Measurements from ENCODE around the gene ACSL5.

DNA sequence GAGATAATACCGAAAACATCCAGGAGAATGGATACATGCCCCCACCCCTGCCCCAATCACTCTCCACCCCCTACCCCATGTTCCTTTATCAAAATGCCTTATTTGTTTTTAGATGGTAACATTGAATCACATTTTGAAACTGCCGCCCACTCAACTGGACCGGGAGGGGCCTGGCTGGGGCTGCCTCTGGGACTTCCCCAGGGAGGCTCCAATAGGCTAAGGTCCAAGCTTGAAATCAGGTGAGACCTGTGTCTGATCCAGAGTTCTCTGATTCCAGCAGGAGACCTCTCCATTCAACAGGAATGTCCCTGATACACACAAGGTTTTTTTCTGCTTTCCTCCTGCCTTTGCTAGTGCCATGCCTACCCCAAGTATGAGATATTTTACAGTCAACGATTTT lies 43.8 kb upstream of the ACSL5 start:
- TF ChIP-seq, protein P1, sequence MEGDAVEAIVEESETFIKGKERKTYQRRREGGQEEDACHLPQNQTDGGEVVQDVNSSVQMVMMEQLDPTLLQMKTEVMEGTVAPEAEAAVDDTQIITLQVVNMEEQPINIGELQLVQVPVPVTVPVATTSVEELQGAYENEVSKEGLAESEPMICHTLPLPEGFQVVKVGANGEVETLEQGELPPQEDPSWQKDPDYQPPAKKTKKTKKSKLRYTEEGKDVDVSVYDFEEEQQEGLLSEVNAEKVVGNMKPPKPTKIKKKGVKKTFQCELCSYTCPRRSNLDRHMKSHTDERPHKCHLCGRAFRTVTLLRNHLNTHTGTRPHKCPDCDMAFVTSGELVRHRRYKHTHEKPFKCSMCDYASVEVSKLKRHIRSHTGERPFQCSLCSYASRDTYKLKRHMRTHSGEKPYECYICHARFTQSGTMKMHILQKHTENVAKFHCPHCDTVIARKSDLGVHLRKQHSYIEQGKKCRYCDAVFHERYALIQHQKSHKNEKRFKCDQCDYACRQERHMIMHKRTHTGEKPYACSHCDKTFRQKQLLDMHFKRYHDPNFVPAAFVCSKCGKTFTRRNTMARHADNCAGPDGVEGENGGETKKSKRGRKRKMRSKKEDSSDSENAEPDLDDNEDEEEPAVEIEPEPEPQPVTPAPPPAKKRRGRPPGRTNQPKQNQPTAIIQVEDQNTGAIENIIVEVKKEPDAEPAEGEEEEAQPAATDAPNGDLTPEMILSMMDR (conservative IDR thresholded peaks at IDR 0.05 in 1 of 2, IDR thresholded peaks at IDR 0.05 in 1 of 2; ENCODE audit: extremely low read depth in 1 of 2, insufficient read depth in 1 of 2, low read depth in 1 of 2, low read length in 2 of 2) = no peak
- no peak for TF ChIP-seq EZH2 (IDR thresholded peaks at IDR 0.05; ENCODE audit: borderline replicate concordance, low read length)
